CD4-positive, alpha-beta T cell treated with Interleukin-2 at 100 ng/mL for 4 hours (primary cell): ENCODE results near the gene ADAMTS8.

Source experiments
- DNase-seq: peaks from one replicate; pipeline ENCODE4 v3.0.0-alpha.2; 2020; ENCODE audit warnings: low spot score

ADAMTS8 gene

GRCh38 chr11:130428316-130429119, at the start of gene ADAMTS8:
Gene ADAMTS8, minus strand, starts transcription at chr11:130428609. Its CDS starts 323 bp downstream, at chr11:130428286.
- no peak for DNase-seq

GRCh38 chr11:130477586-130478203, 49.3 kb upstream of the ADAMTS8 start:
- no peak for DNase-seq

DNA sequence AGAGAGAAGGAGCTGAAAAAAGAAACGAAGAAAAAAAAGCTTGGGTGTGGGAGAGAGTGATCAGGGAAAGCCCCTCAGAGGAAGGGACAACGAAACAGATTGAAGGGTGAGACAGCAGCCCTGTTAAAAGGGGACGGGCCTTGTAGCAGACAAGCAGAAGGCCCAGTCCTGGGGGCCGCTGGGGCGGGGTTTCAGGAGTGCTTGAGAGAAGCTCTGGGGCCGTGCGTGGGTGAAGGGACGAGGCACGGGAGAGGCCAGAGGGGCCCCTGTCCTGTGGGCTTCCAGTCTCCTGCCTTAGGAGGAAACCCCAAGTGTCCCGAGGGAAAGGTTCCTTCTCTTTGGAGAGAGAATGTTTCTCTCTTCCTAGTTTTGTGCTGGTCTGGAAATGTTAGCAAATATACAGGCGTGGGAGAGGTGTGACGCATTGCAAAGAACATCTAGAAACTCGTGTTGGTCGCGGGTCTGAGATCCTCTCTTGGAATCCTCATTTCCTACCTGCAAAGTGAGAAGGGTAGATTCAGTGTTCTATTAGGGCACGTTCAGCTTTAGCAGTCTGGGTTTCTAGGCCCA, 48.6 kb upstream of the ADAMTS8 start:
- DNase-seq, result no peak

GRCh38 chr11:130476200-130476921, 48.0 kb upstream of the ADAMTS8 start:
- DNase-seq, result no peak

GRCh38 chr11:130475426-130476053, 47.1 kb upstream of the ADAMTS8 start:
- DNase-seq, result no peak

- no peak for DNase-seq
These were observed 46.4 kb upstream of the ADAMTS8 start for GRCh38 chr11:130474637-130475400.

GRCh38 chr11:130473795-130474377, 45.5 kb upstream of the ADAMTS8 start:
- DNase-seq, result no peak

DNA sequence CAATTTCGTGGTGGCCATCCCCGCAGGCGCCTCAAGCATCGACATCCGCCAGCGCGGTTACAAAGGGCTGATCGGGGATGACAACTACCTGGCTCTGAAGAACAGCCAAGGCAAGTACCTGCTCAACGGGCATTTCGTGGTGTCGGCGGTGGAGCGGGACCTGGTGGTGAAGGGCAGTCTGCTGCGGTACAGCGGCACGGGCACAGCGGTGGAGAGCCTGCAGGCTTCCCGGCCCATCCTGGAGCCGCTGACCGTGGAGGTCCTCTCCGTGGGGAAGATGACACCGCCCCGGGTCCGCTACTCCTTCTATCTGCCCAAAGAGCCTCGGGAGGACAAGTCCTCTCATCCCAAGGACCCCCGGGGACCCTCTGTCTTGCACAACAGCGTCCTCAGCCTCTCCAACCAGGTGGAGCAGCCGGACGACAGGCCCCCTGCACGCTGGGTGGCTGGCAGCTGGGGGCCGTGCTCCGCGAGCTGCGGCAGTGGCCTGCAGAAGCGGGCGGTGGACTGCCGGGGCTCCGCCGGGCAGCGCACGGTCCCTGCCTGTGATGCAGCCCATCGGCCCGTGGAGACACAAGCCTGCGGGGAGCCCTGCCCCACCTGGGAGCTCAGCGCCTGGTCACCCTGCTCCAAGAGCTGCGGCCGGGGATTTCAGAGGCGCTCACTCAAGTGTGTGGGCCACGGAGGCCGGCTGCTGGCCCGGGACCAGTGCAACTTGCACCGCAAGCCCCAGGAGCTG, 44.8 kb upstream of the ADAMTS8 start:
- no peak for DNase-seq

DNA sequence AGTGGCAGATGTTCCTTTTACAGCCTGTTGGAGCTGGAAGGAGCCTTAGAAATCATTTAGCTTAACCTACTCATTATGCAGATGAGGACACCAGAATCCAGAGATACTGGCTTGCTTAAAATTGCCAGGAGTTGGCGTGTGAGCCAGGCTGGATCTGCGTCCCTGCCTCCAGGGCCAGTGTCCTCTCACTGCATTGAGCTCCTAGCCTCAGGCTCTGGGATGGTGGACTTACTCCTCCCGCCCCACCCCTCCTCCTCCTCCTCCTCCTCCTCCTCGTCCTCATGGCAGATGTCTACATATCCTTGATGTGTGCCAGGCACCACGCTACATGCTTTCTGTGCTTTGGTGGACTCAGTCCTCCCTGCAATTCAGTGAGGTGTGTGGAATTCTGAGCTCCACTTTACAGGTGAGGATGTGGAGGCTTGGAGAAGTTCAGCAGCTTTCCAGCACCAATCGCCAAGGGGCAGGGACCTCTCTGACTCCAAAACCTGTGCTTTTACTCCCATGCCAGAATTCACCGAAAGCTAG, 44.1 kb upstream of the ADAMTS8 start:
- no peak for DNase-seq

DNA sequence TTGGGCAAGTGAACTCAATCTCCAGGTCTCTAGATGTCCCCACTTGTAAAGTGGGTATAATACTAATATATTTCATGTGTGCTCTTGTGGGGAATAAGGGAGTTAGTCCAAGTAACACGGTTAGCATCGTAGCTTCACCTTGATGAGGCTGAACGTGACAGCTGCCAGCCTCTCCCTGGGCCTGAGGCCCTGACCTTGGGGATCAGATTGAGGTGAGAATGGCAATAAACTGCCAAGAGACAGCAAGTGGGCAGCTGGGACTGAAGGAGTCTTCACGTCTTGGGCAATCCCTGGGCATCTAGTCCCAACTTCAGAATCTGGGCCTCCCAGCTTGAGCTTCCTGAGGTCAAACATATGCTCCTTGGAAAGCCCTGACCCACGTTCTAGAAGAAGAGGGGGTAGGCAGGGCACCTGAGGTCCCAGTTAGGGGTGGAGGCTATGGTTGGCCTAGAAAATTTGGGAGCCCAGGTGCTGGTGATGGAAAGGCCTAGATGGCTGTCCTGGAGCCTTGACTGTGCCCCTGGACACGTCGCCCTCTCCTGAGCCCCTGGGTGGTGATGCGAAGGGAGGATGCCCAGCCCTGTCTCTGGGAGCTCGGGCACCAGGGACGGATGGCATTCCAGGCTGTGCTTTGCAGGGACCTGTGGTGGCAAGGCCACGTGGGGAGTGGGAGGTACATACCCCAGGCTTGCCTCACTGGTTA, 43.5 kb upstream of the ADAMTS8 start:
- DNase-seq, result no peak

DNA sequence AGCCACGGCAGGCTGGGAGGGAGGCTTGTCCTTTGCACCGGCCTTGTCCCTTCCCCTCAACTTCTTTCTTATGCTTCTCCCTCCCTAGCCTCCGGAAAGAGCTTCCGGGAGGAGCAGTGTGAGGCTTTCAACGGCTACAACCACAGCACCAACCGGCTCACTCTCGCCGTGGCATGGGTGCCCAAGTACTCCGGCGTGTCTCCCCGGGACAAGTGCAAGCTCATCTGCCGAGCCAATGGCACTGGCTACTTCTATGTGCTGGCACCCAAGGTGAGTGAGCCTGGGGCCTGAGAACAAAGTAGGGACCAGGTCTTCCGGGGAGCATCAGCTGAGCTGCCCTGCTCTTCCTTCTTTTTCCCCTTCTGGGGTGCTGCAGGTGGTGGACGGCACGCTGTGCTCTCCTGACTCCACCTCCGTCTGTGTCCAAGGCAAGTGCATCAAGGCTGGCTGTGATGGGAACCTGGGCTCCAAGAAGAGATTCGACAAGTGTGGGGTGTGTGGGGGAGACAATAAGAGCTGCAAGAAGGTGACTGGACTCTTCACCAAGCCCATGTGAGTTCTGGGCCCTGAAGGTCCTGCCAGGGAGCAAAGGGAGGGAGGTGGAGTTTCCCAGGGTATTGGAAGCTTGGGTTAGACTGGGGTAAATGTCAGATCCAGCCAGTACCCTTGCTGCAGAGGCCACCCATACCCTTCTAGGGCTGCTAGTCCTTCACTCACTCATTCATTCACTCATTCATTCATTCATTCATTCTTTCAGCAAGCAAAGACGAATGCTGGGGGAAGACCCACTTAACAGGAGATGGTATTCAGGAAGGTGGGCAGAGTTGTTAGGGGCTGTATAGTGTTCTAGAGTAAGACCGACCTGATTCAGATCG, 42.7 kb upstream of the ADAMTS8 start:
- DNase-seq, result no peak

DNA sequence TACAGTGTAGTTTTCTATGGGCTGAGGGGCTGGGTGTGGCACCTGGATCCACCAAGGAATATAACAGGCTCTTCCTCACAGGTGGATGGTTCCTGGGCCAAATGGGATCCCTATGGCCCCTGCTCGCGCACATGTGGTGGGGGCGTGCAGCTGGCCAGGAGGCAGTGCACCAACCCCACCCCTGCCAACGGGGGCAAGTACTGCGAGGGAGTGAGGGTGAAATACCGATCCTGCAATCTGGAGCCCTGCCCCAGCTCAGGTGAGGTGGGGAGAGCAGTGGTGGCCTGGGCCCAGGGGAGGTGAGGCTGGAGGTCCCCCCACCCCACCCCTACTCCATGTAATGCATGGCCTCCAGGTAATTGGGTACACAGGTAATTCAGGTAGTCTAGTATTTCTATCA, 40.8 kb upstream of the ADAMTS8 start:
- DNase-seq, result no peak

DNA sequence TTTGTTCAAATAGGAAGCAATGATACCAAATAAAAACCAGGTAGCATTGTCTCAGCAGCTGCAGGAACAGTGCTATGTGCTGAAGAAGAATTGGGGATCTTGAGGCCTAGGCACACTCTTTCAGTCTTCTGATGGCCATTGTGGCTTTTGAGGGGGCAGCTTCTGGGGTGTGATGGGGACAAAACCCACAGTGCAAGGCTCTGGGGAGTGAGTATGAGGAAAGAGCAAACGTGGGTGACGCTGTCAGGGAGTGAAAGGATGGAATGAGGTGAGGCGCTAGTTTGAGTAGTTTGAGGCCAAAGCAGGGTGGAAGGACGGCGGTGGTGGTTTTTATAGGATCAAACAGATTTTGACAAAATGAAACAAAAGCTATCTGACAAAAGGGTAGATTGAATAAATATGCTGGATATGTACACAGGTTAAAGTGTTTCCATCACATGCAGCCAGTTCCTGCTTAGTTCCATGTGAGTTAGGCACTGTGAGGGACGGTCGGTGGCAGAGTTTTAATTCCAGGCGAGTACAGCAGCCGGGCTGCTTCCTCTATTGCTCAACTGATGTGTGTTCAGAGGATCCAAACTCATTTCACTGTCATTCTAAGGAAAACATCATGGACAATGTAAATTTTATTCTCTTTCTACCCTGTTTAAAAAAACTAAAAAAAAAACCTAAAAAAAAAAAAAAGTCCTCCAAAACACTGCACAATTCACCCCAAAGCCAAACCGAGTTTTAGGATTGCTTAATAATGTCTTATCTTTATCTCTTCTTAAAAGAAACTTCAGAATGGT, 38.9 kb upstream of the ADAMTS8 start:
- DNase-seq, result no peak

GRCh38 chr11:130465263-130465662, 36.9 kb upstream of the ADAMTS8 start:
- DNase-seq, result no peak

DNA sequence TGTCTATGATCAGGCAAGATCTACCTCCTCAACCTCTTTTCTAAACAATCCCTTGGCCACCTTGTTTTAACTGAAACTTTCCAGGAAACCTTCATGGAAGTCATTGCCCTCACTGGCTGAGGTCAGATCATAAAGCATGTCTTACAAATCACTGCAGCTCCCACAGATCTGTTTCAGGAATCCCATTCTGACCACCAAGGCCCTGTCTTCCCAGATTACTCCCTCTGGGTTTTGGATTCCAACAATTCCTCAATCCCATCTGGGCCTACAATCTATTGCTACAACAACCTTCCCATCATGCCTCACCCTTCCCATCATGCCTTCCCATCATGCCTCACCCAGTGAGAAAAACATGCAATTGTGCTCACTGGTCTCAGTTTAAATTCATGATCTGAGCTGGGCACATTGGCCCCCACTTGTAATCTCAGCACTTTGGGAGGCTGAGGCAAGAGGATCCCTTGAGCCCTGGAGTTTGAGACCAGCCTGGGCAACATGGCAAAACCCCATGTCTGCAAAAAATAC, 35.9 kb upstream of the ADAMTS8 start:
- no peak for DNase-seq

GRCh38 chr11:130462931-130463330, 34.5 kb upstream of the ADAMTS8 start:
- DNase-seq, result no peak
